Tongue (tissue), 1 donor: ENCODE data around the gene ANAPC5. TPM values are rescaled to one million over a fixed set of nuclear protein-coding genes. Genes with fewer than 3 reads are reported as not detected.

Source experiments
- total RNA-seq: library from RNA; depleted of rRNA; stranded (reverse); fragments of >200 nt; gene quantifications from one replicate; pipeline ENCODE4 v1.2.3, GENCODE V29; 2014

The ANAPC5 gene
- total RNA-seq, 1 donor from 2014 or later: 198 TPM

Other genes starting within 250 kb of the ANAPC5 start
- gene P2RX7, start 219.5 kb downstream of the ANAPC5 start, total RNA-seq: 2.3 TPM
- gene P2RX4, start 142.3 kb downstream of the ANAPC5 start, total RNA-seq: 11.4 TPM
- 16.8 TPM for gene CAMKK2, start 55.7 kb downstream of the ANAPC5 start, total RNA-seq
- gene RNF34, start 47.7 kb upstream of the ANAPC5 start, total RNA-seq: 51.8 TPM
- gene KDM2B, start 228.6 kb upstream of the ANAPC5 start, total RNA-seq: 20.7 TPM